Measurements from ENCODE around the gene FTL.
A peak's percentile ranks its signal among the peaks of the same experiment; 100 is the strongest.

FTL gene

GRCh38 chr19:48963371-48964204, 1.5 kb upstream of the FTL start:
- FAIRE-seq (peak; percentile 91), DNase-seq (ENCODE audit: extremely low spot score, insufficient read length, low read depth) (no peak)

GRCh38 chr19:48964205-48965039, 687 bp upstream of the FTL start:
- FAIRE-seq (no peak), DNase-seq (ENCODE audit: extremely low spot score, insufficient read length, low read depth) (no peak)

DNA sequence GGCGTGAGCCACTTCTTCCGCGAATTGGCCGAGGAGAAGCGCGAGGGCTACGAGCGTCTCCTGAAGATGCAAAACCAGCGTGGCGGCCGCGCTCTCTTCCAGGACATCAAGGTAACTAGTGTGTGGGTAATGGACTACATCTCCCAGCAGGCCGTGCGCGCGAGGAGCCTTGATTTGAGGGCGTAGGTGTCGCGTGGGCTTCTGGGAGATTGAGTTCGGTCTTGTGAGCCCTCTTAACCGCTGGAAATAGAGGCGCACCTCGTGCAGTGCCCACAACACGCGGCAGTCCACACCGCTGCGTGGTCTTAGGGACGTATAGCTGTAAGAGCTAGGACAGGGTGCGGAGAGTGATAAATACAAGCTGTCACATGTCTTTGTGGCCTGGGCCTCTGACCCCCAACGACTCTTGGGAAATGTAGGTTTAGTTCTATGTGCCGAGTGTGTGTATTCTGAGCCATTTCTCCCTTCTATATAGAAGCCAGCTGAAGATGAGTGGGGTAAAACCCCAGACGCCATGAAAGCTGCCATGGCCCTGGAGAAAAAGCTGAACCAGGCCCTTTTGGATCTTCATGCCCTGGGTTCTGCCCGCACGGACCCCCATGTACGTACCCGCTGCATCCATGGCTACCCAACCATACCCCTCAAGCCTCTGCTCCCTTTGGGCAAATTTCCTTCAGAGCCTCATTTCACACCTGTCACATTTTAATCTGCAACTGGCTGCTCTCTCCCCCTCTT, 864 bp downstream of the FTL start:
- DNase-seq (ENCODE audit: extremely low spot score, insufficient read length, low read depth) (no peak), FAIRE-seq (no peak)

- DNase-seq (ENCODE audit: extremely low spot score, insufficient read length, low read depth) (no peak), FAIRE-seq (no peak)
Measured at GRCh38 chr19:48966541-48967345, 1.6 kb downstream of the FTL start.

- DNase-seq (ENCODE audit: extremely low spot score, insufficient read length, low read depth) (no peak), FAIRE-seq (no peak)
Measured at GRCh38 chr19:48967346-48968178, 2.5 kb downstream of the FTL start.

GRCh38 chr19:48968179-48968661, 3.1 kb downstream of the FTL start:
- no peak for DNase-seq (ENCODE audit: extremely low spot score, insufficient read length, low read depth)
- no peak for FAIRE-seq

GRCh38 chr19:48968813-48969218, 3.7 kb downstream of the FTL start:
- no peak for DNase-seq (ENCODE audit: extremely low spot score, insufficient read length, low read depth)
- FAIRE-seq = no peak

- FAIRE-seq (no peak), DNase-seq (ENCODE audit: extremely low spot score, insufficient read length, low read depth) (no peak)
Measured at GRCh38 chr19:48969276-48970138, 4.4 kb downstream of the FTL start.

DNA sequence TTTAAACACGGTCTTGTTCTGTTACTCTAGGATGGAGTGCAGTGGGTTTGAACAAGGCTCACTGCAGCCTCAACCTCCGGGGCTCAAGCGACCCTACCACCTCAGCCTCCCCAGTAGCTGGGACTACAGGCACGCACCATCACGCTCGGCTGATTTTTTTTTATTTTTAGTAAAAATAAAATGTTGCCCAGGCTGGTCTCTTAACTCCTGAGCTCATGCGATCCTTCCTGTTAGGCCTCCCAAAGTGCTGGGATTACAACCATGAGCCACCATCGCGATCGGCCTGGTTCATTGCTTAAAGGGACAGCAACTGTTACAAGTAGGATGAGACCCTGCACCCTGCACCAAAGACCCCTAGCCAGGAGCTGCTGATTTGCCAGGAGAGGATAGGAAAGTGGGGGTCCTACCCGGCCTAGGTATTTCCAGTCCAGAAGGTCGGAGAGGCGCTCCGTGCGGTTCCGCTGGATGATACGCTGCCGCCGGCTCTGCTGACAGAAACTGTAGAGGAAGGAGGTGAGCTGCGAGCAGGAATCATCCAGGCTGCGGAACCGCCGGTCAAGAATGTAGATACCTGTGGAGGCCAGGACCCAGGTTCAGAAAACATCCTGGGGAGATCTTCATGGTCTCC, 5.1 kb downstream of the FTL start:
- DNase-seq (ENCODE audit: extremely low spot score, insufficient read length, low read depth) (no peak), FAIRE-seq (no peak)

- peak; percentile 82 for FAIRE-seq
- no peak for DNase-seq (ENCODE audit: extremely low spot score, insufficient read length, low read depth)
Measured at GRCh38 chr19:48970923-48971395, 5.8 kb downstream of the FTL start.

DNA sequence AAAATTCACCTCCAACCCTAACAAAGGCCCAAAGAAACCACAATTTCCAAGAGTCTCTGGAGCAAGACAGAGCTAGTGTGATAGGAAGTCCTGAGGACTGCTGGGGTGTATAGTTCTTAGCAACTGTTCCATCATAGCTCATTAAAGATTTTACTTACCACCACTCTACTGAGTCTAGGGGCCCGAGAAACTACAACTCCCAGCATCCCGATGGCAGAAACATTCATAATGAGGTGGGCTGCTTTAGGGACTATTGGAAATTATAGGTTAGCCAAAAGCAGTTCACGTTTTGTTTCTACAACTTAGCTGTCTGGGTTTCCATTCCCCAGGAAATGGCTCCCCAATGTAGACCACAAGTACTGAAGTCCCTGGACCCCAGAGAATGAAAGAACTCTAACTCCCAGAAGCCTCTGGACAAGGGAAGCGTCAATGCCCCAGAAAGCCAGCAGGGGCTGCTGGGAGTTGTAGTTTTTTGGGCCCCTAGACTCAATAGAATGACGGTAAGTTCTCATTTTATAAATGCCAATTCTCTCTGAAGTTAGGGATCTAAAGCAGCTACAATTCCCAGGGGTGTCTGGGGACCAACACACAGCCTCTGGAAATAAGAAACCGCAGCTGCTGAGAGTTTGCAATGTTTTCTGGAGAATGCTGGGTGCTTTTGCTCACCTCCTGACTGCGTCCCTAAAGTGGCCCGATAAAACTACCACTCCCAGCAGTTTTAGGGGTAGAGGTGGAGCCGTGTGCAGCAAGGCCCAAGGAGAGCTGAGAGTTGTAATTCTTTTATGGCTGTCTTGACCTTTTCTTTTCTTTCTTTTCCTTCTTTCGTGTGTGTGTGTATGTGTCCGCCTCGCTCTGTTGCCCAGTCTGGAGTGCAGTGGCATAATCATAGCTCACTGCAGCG, 11.1 kb downstream of the FTL start:
- FAIRE-seq (no peak), DNase-seq (ENCODE audit: extremely low spot score, insufficient read length, low read depth) (no peak)

- FAIRE-seq = no peak
- DNase-seq (ENCODE audit: extremely low spot score, insufficient read length, low read depth) = no peak
Measured at GRCh38 chr19:48977061-48977460, 12.0 kb downstream of the FTL start.

DNA sequence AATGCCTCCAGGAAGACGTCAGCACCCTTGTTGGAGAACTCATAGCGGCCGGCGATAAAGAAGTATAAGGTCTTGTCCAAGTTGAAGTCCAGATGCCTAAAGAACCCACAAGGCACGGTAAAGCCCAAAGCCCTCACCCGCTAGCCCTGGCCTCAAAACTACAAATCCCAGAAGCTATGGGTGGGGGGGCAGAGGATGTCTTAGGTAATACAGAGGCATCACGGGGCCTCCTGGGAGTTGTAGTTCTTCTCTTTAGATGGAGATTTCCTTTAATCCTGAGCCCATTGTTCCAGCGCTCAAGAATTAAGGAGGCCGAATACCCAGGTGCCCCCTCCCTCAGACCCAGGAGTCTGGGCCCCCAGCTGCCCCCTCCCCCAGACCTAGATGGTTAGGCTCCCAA, 17.2 kb downstream of the FTL start:
- no peak for FAIRE-seq
- no peak for DNase-seq (ENCODE audit: extremely low spot score, insufficient read length, low read depth)

DNA sequence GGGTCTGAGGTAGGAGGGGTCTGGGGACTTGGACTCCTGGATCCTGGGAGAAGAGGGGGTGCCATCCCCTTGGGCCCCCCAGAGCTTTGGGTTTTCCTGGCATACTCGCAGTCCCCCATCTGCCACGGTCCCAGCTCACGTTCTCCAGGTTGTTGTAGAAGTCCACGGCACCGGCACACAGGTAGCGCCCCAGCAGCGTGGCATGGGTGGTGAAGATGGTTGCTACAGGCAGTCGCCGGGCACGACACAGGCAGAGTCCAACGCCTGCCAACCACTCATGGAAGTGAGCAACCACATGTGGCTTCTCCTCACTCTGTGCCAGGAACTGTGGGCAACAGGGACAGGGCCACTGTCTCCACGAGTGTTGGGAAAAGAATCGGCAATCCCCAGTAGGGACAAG, 20.6 kb downstream of the FTL start:
- no peak for DNase-seq (ENCODE audit: extremely low spot score, insufficient read length, low read depth)
- FAIRE-seq = no peak

- no peak for DNase-seq (ENCODE audit: extremely low spot score, insufficient read length, low read depth)
- FAIRE-seq = no peak
Measured at GRCh38 chr19:48986211-48986610, 21.1 kb downstream of the FTL start.

GRCh38 chr19:48987323-48987722, 22.2 kb downstream of the FTL start:
- DNase-seq (ENCODE audit: extremely low spot score, insufficient read length, low read depth) = no peak
- no peak for FAIRE-seq
